Activated B cell treated with CpG ODN at 0.5 μM for 24 hours (primary cell): Measurements from ENCODE around the gene TRIP6. TPM values are rescaled to one million over a fixed set of nuclear protein-coding genes. Genes with fewer than 3 reads are reported as not detected.
"Not testable (repeated sequence)": the region's sequence is repeated elsewhere in the genome, so short reads cannot be mapped to it uniquely, and the experiment has no call there.

ENCODE experiments used
- ATAC-seq: fragments of 200-7000 bp; cut with Tn5 transposase; one replicate; pipeline ENCODE4 v1.10.0; 2021; ENCODE audit warnings: low read depth, mild to moderate bottlenecking, moderate library complexity
- CTCF ChIA-PET: fragments of 350-600 bp; sonication (Branson Sonifier 250); formaldehyde crosslinking; loops from one replicate; lab custom pipeline; 2021; ENCODE audit warnings: antibody characterized with exemption; lab: Charles Lee
- POLR2A ChIA-PET: fragments of 350-600 bp; sonication (Branson Sonifier 250); formaldehyde crosslinking; loops from one replicate; lab custom pipeline; 2021; ENCODE audit warnings: antibody characterized with exemption; lab: Charles Lee
- DNase-seq: peaks from one replicate; pipeline ENCODE4 v3.0.0; 2022
- H3K27ac Mint-ChIP-seq: one replicate; pipeline ENCODE4 v1.8.0; 2020; ENCODE audit warnings: mixed read lengths
- H3K27me3 Mint-ChIP-seq: one replicate; pipeline ENCODE4 v1.8.0; 2021; ENCODE audit warnings: mixed read lengths
- H3K36me3 Mint-ChIP-seq: one replicate; pipeline ENCODE4 v1.8.0; 2021; ENCODE audit warnings: low read depth, mixed read lengths
- H3K4me1 Mint-ChIP-seq: one replicate; pipeline ENCODE4 v1.8.0; 2021; ENCODE audit warnings: mixed read lengths
- H3K4me3 Mint-ChIP-seq: one replicate; pipeline ENCODE4 v1.8.0; 2020; ENCODE audit warnings: mild to moderate bottlenecking, mixed read lengths
- H3K9me3 Mint-ChIP-seq: one replicate; pipeline ENCODE4 v1.8.0; 2020; ENCODE audit warnings: mixed read lengths
- intact Hi-C: fragments of 100-400 bp; cut with micrococcal nuclease; formaldehyde crosslinking; loops from one replicate; pipeline ENCODE4 v1.15.1; 2024
- total RNA-seq: library from RNA; stranded (reverse); gene quantifications from 2 replicates; pipeline ENCODE4 v1.2.3, GENCODE V29; 2022
- TF ChIP-seq, protein P1 (sequence below): fragments of 200-600 bp; IDR thresholded peaks from one replicate; pipeline ENCODE4 v1.8.0; 2022; ENCODE audit warnings: antibody characterized with exemption, mild to moderate bottlenecking

Gene TRIP6
- total RNA-seq, 1 donor from 2014 or later: 16.9 TPM

DNA sequence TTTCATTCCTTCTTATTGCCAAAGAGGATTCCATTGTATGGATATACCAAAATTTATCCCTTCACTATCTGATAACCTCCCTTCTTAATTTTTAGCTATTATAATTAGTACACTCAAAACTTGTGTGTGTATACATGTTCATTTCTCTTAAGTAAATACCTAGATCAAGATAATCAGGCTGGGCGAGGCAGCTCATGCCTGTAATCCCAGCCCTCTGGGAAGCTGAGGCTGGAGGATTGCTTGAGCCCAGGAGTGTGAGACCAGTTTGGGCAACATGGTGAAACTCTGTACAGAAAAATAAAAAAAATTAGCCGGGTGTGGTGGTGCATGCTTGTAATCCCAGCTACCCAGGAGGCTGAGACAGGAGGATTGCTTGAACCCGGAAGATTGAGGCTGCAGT, 44.3 kb downstream of the TRIP6 start:
- DNase-seq: no peak
- Mint-ChIP-seq H3K4me1 (peaks cover 6% of the 10 kb centered on the region), H3K27me3 (peaks cover 11% of the 10 kb centered on the region), H3K9me3 (no peaks in the 10 kb centered on the region), H3K36me3 (no peaks in the 10 kb centered on the region), H3K4me3 (no peak overlapping the region), H3K27ac (no peak overlapping the region)
- POLR2A ChIA-PET: no interaction called here
- ATAC-seq: no peak
- intact Hi-C loops: no loop called here
- TF ChIP-seq, protein P1, sequence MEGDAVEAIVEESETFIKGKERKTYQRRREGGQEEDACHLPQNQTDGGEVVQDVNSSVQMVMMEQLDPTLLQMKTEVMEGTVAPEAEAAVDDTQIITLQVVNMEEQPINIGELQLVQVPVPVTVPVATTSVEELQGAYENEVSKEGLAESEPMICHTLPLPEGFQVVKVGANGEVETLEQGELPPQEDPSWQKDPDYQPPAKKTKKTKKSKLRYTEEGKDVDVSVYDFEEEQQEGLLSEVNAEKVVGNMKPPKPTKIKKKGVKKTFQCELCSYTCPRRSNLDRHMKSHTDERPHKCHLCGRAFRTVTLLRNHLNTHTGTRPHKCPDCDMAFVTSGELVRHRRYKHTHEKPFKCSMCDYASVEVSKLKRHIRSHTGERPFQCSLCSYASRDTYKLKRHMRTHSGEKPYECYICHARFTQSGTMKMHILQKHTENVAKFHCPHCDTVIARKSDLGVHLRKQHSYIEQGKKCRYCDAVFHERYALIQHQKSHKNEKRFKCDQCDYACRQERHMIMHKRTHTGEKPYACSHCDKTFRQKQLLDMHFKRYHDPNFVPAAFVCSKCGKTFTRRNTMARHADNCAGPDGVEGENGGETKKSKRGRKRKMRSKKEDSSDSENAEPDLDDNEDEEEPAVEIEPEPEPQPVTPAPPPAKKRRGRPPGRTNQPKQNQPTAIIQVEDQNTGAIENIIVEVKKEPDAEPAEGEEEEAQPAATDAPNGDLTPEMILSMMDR: no peak
- CTCF ChIA-PET: no interaction called here

- intact Hi-C loops: no loop called here
- ATAC-seq (no peak), DNase-seq (no peak)
- no peak overlapping the region for H3K4me3 Mint-ChIP-seq
- H3K27ac Mint-ChIP-seq: no peak overlapping the region
- TF ChIP-seq, protein P1: no peak
- ChIA-PET CTCF (no interaction called here), POLR2A (no interaction called here)
- H3K27me3 Mint-ChIP-seq: peaks cover 16% of the 10 kb centered on the region
- no peaks in the 10 kb centered on the region for H3K9me3 Mint-ChIP-seq
- H3K4me1 Mint-ChIP-seq: peaks cover 6% of the 10 kb centered on the region
- no peaks in the 10 kb centered on the region for H3K36me3 Mint-ChIP-seq
These were observed 47.2 kb downstream of the TRIP6 start for GRCh38 chr7:100914208-100914878.

DNA sequence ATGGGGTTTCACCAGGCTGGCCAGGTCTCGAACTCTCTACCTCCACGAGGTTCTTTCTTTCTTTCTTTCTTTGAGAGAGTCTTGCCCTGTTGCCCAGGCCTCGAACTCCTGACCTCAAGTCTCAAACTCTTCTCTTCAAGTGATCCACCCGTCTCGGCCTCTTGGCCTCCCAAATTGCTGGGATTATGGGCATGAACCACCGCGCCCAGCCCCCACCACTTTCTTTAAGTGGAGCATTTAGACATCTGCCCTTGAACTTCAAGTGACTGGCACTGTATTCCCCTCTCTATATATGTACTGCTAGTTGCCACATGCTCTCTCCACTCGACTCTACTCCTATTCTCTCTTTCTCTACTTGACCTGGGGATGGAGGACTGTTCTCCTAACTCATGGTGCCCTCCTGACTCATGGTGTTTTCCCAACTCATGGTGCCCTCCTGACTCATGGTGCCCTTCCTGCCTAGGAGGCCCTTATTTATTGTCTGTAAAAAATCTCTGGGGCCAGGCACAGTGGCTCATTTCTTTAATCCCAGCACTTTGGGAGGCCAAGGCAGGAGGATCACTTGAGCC, 47.8 kb downstream of the TRIP6 start:
- CTCF ChIA-PET: no interaction called here
- H3K27ac Mint-ChIP-seq: no peak overlapping the region
- H3K9me3 Mint-ChIP-seq: no peaks in the 10 kb centered on the region
- peaks cover 6% of the 10 kb centered on the region for H3K4me1 Mint-ChIP-seq
- intact Hi-C loops: no loop called here
- H3K4me3 Mint-ChIP-seq: no peak overlapping the region
- ATAC-seq (no peak), DNase-seq (no peak)
- POLR2A ChIA-PET: no interaction called here
- TF ChIP-seq, protein P1: no peak
- peaks cover 20% of the 10 kb centered on the region for H3K27me3 Mint-ChIP-seq
- H3K36me3 Mint-ChIP-seq: no peaks in the 10 kb centered on the region

DNA sequence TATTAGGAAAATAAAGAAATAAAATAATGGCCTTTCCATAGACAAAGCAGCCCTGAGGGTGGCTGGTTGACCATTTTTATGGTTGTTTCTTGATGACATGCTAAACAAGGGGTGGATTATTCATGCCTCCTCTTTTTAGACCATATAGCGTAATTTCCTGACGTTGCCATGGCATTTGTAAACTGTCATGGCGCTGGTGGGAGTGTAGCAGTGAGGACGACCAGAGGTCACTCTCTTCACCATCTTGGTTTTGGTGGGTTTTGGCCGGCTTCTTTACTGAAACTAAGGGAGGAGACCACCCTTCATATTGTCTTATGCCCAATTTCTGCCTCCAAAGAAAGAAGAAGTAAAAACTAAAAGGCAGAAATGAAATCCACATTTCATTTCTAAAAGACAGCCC, 52.1 kb downstream of the TRIP6 start:
- H3K27me3 Mint-ChIP-seq: peaks cover 29% of the 10 kb centered on the region
- intact Hi-C loops, CTCF ChIA-PET, DNase-seq, H3K27ac Mint-ChIP-seq, H3K4me3 Mint-ChIP-seq, H3K4me1 Mint-ChIP-seq, POLR2A ChIA-PET, H3K9me3 Mint-ChIP-seq, H3K36me3 Mint-ChIP-seq, ATAC-seq: not testable (repeated sequence)

GRCh38 chr7:100919779-100920437, 52.7 kb downstream of the TRIP6 start:
- H3K27ac Mint-ChIP-seq, POLR2A ChIA-PET: not testable (repeated sequence)

GRCh38 chr7:100921039-100921438, 53.9 kb downstream of the TRIP6 start:
- intact Hi-C loops: no loop called here
- ChIA-PET CTCF (no interaction called here), POLR2A (no interaction called here)
- H3K4me3 Mint-ChIP-seq: no peak overlapping the region
- DNase-seq: no peak
- H3K27ac Mint-ChIP-seq: no peak overlapping the region
- no peaks in the 10 kb centered on the region for H3K36me3 Mint-ChIP-seq
- peaks cover 25% of the 10 kb centered on the region for H3K27me3 Mint-ChIP-seq
- peaks cover 1% of the 10 kb centered on the region for H3K4me1 Mint-ChIP-seq
- no peaks in the 10 kb centered on the region for H3K9me3 Mint-ChIP-seq
- no peak for ATAC-seq
- TF ChIP-seq, protein P1: no peak

More at GRCh38 chr7:100919779-100920437, 52.7 kb downstream of the TRIP6 start:
- H3K36me3 Mint-ChIP-seq, H3K4me1 Mint-ChIP-seq, ATAC-seq, intact Hi-C loops, H3K4me3 Mint-ChIP-seq, DNase-seq, H3K9me3 Mint-ChIP-seq, CTCF ChIA-PET: not testable (repeated sequence)
- peaks cover 28% of the 10 kb centered on the region for H3K27me3 Mint-ChIP-seq
